Bronchial epithelial cell (primary cell): ENCODE measurements around the gene ZNF608. TPM values are rescaled to one million over a fixed set of nuclear protein-coding genes. Genes with fewer than 3 reads are reported as not detected.

Experiments
- DNase-seq: peaks from one replicate; pipeline ENCODE4 v3.0.0-alpha.2; 2010; ENCODE audit warnings: low read depth
- FAIRE-seq: peaks from 2 replicates; lab custom pipeline; 2011; peaks lifted over from hg19 to GRCh38; lab: Jason Lieb, UNC
- H3K27me3 ChIP-seq: 2 replicates; pipeline ENCODE4 v1.5.1; 2011; ENCODE audit warnings: low read length; ENCODE audit not compliant: control insufficient read depth, insufficient read depth
- H3K36me3 ChIP-seq: 2 replicates; pipeline ENCODE4 v1.5.1; 2011; ENCODE audit warnings: low read length; ENCODE audit not compliant: control insufficient read depth, insufficient read depth
- H3K4me3 ChIP-seq: 2 replicates; pipeline ENCODE4 v1.5.1; 2011; ENCODE audit warnings: mild to moderate bottlenecking, low read depth, low read length, control low read depth
- total RNA-seq: library from RNA; depleted of rRNA; stranded (reverse); fragments of >200 nt; gene quantifications from 2 replicates; pipeline ENCODE4 v1.2.1, GENCODE V29; 2014
- TF ChIP-seq, protein P1 (sequence below): IDR thresholded peaks from 2 replicates; pipeline ENCODE4 v1.5.1; 2011; ENCODE audit warnings: mild to moderate bottlenecking, moderate library complexity, low read length, control low read depth, inconsistent platforms; ENCODE audit not compliant: insufficient read depth, severe bottlenecking

ZNF608 gene
- total RNA-seq, 1 donor from 2014 or later: 4.5 TPM

DNA sequence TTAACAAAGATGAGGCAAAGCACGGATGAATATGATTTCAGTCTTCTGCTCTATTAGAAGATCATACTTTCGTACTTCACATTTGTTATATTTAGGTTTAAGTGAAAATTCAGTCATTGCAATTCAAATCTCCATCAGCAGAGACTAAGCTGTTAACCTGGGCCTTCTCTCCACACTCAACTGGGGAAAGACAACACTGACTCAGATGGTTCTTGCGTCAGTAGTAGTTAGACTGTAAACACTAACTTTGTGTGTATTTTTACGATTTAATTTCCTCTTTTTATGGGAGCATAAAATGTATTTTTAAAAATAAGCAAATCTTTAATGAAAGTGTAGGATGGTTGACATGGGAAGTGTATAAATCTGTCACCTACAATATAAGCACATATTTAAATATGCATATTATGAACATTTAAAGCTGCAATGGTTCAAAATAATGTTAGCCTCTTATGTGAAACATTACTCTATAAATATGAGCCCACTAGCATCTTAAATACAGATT is 42.7 kb upstream of the ZNF608 start:
- TF ChIP-seq, protein P1, sequence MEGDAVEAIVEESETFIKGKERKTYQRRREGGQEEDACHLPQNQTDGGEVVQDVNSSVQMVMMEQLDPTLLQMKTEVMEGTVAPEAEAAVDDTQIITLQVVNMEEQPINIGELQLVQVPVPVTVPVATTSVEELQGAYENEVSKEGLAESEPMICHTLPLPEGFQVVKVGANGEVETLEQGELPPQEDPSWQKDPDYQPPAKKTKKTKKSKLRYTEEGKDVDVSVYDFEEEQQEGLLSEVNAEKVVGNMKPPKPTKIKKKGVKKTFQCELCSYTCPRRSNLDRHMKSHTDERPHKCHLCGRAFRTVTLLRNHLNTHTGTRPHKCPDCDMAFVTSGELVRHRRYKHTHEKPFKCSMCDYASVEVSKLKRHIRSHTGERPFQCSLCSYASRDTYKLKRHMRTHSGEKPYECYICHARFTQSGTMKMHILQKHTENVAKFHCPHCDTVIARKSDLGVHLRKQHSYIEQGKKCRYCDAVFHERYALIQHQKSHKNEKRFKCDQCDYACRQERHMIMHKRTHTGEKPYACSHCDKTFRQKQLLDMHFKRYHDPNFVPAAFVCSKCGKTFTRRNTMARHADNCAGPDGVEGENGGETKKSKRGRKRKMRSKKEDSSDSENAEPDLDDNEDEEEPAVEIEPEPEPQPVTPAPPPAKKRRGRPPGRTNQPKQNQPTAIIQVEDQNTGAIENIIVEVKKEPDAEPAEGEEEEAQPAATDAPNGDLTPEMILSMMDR: no peak
- FAIRE-seq (no peak), DNase-seq (peak; percentile 27)
- Histone ChIP-seq H3K27me3 (no peaks in the 10 kb centered on the region), H3K4me3 (no peak overlapping the region), H3K36me3 (no peaks in the 10 kb centered on the region)

DNA sequence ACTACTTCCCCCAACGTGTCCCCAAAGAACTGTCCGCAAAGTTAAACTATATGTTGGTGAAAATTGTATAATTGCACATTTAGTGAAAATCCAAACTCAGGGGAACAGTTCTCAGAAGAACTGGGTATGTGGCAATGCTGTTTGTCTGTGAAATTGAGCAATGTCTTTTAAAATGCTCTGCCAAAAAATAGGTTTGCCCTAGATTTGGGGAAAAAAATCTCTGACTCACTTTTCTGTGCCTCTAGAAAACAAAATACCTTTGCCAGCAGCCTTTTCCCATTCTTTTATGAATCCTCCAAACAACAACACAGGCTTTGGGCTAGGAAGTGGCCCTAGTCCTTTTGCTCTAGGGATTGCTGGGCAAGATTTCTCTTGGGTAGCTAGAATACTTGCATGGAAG is 37.4 kb upstream of the ZNF608 start:
- Histone ChIP-seq H3K36me3 (no peaks in the 10 kb centered on the region), H3K27me3 (no peaks in the 10 kb centered on the region), H3K4me3 (no peak overlapping the region)
- DNase-seq (peak; percentile 14), FAIRE-seq (no peak)
- TF ChIP-seq, protein P1: no peak

DNA sequence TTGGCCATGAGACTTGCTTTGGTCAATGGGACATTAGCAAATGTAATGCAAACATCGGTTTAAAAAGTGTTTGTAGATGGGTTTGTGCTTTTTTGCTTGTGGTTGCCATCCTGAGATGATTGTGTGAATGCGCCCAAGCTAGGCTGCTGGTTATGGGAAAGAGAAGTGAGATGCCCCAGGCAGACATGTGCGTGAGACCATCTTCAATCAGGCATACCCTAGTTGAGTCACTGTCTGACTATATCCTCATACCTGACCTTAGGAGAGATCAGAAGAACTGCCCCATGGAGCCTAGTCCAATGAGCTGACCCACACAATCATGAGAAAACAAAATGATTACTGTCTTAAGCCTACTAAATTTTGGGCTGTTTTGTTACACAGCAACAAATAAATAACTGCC is 36.8 kb upstream of the ZNF608 start:
- TF ChIP-seq, protein P1: no peak
- no peaks in the 10 kb centered on the region for H3K27me3 ChIP-seq
- no peak overlapping the region for H3K4me3 ChIP-seq
- no peaks in the 10 kb centered on the region for H3K36me3 ChIP-seq
- no peak for FAIRE-seq
- DNase-seq: no peak

DNA sequence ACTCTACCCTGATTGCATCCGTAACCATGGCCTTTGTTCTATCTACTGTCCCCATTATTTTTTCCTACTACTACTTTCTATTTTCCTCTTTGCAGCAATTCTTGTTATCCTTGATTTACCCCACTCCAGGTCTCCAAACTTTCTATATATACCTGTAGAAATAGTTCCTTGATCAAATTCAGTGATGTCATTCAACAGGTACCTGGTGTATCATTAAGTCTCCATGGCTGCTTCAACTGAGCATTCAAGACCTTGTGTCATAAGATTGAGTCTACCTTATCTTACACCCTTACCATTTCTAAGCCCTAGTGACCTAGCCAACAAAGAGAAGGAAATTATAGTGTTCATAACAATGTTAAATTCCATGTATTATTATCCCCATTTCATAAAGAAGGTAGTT is 35.8 kb upstream of the ZNF608 start:
- Histone ChIP-seq H3K4me3 (no peak overlapping the region), H3K36me3 (no peaks in the 10 kb centered on the region), H3K27me3 (no peaks in the 10 kb centered on the region)
- TF ChIP-seq, protein P1: no peak
- no peak for FAIRE-seq
- no peak for DNase-seq

DNA sequence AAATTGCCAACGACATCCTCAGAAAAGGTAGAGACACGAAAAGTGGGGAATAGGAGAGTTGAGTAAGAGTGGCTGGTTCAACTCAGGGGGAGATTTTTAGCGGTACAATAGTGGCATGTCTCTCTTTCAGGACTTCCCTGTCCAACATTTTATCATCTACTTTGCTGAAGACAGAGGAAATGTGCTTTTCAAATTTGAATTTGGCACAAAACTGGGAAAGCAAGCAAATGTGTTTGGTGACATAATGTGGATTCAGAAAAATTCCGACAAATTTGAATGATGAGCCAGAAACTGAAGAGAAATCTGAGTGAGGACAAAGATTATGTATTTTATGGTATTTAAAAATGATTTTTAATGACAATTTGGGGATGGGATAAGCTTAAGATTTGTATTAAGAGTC is 33.6 kb upstream of the ZNF608 start:
- TF ChIP-seq, protein P1: no peak
- FAIRE-seq: no peak

More for the DNA sequence above, 33.6 kb upstream of the ZNF608 start:
- no peak for DNase-seq
- Histone ChIP-seq H3K36me3 (no peaks in the 10 kb centered on the region), H3K27me3 (no peaks in the 10 kb centered on the region), H3K4me3 (no peak overlapping the region)
